Adrenal gland (tissue), 12 donors: ENCODE measurements around the gene SULF2. TPM values are rescaled to one million over a fixed set of nuclear protein-coding genes. Genes with fewer than 3 reads are reported as not detected.
A peak's percentile ranks its signal among the peaks of the same experiment; 100 is the strongest.

Experiments
- DNase-seq, 7 donors: peaks; one replicate each; pipeline ENCODE4 v3.0.0-alpha.2; 2019 to 2020
- H3K27ac ChIP-seq, 5 donors: fragments of 200-600 bp; sonication (generic) in 4 of 5; 1 replicate in 3 of 5; 2 replicates in 2 of 5; pipeline versions ENCODE4 v1.5.1 to v1.8.0; 2016 to 2020; ENCODE audit warnings: mild to moderate bottlenecking in 1 of 5
- H3K27me3 ChIP-seq: fragments of 200-600 bp; 2 replicates; pipeline ENCODE4 v1.8.0; 2021
- H3K36me3 ChIP-seq, 2 donors: fragments of 200-600 bp; replicated peaks in 1 of 2; 1 replicate in 1 of 2; 2 replicates in 1 of 2; pipeline versions ENCODE4 v1.5.1 to v1.8.0; 2018 to 2022
- H3K4me1 ChIP-seq, 2 donors: fragments of 200-600 bp; replicated peaks in 1 of 2; 1 replicate in 1 of 2; 2 replicates in 1 of 2; pipeline versions ENCODE4 v1.5.1 to v1.8.0; 2018 to 2021
- H3K4me3 ChIP-seq, 4 donors: fragments of 200-600 bp; sonication (generic) in 3 of 4; one replicate each; pipeline ENCODE4 v1.5.1; 2016 to 2018
- H3K9me3 ChIP-seq, 3 donors: fragments of 200-600 bp; sonication (generic) in 1 of 3; replicated peaks in 1 of 3; 1 replicate in 2 of 3; 2 replicates in 1 of 3; pipeline versions ENCODE4 v1.5.1 to v1.8.0; 2016 to 2021
- CTCF ChIP-seq, 6 experiments: fragments of 450-650 bp in 4 of 6; fragments of 200-600 bp in 2 of 6; sonication (generic) in 1 of 6; IDR thresholded peaks; 1 replicate in 5 of 6; 2 replicates in 1 of 6; pipeline versions ENCODE4 v1.5.1 to v1.8.0; 2016 to 2021; ENCODE audit warnings: antibody characterized with exemption in 6 of 6, mild to moderate bottlenecking in 2 of 6, moderate library complexity in 1 of 6
- POLR2A ChIP-seq, 2 donors: fragments of 450-650 bp; IDR thresholded peaks; one replicate each; pipeline ENCODE4 v1.6.1; 2017; ENCODE audit warnings: antibody characterized with exemption in 2 of 2, mild to moderate bottlenecking in 2 of 2, moderate library complexity in 1 of 2
- WGBS, 4 donors: extraction: QIAGEN DNeasy Blood & Tissue Kit in 2 of 4; methylation state at CpG; one replicate each; pipeline versions ENCODE4 v1.1.5 to v1.1.7; 2013 to 2017; 5-methylcytosine and 5-hydroxymethylcytosine counted together
- intact Hi-C, 2 donors: fragments of 100-400 bp; cut with DNase I; formaldehyde crosslinking; loops; one replicate each; pipeline versions ENCODE4 v1.14.1 to v1.15.0; 2022 to 2023
- polyA plus RNA-seq, 3 donors: library from polyadenylated mRNA; stranded (reverse); fragments of 200-250 nt in 2 of 3; fragments of 350-450 nt in 1 of 3; fragmentation: Illumina TruSeq in 1 of 3; extraction: RNeasy Lipid Tissue Mini Kit (QIAGEN cat#74804) in 1 of 3; gene quantifications; one replicate each; pipeline ENCODE4 v1.2.3, GENCODE V29; 2013 to 2014
- total RNA-seq, 9 donors: library from RNA; depleted of rRNA in 4 of 9; stranded (reverse); fragments of >200 nt in 4 of 9; fragments of 120-200 nt in 1 of 9; fragmentation: NEBNext Ultra II Directional in 1 of 9; extraction: Animal tissue kit (Norgen Biotek cat#: 25700) in 1 of 9; gene quantifications; one replicate each; pipeline versions ENCODE4 v1.1.0 to v1.2.4, GENCODE V29; 2013 to 2023
- donor health status: healthy with polysubstance abuse.
- donor health status: Bipolar disorder and iron deficiency.
- donor health status: DM: yes; HTN: yes; CAD: no.
- donor health status: DM: no; HTN: no; CAD: no.
- donor health status: DM: no; HTN: no; CAD: no.
- donor health status: DM: yes; HTN: yes; CAD: no.

SULF2 gene
- total and polyA plus RNA-seq, 12 donors, result 13.5 to 42.5 (median 25.6) TPM

- Histone ChIP-seq H3K27me3 (no peaks in the 10 kb centered on the region), H3K36me3 (no peaks in the 10 kb centered on the region), H3K4me1 (peaks cover 0 to 4% of the 10 kb centered on the region in 2 donors), H3K4me3 (no peak overlapping the region), H3K9me3 (no peaks in the 10 kb centered on the region), H3K27ac (no peak overlapping the region)
- WGBS, 4 donors, result 94 to 97% (median 96%) methylated on average over 15 to 19 of the region's 19 CpGs
- DNase-seq, result peak in 1 of 7 donors; percentile 19
- intact Hi-C loops, result no loop called here
- no peak for TF ChIP-seq POLR2A (IDR thresholded peaks at IDR 0.05)
- TF ChIP-seq CTCF (IDR thresholded peaks at IDR 0.05), result no peak
Measured at GRCh38 chr20:47666304-47666703, 119.0 kb downstream of the SULF2 start.

GRCh38 chr20:47665221-47665991 lies 119.9 kb downstream of the SULF2 start:
- Histone ChIP-seq H3K27ac (no peak overlapping the region), H3K36me3 (no peaks in the 10 kb centered on the region), H3K9me3 (no peaks in the 10 kb centered on the region), H3K27me3 (no peaks in the 10 kb centered on the region), H3K4me3 (no peak overlapping the region), H3K4me1 (peaks cover 5 to 10% of the 10 kb centered on the region in 2 donors)
- 65 to 82% (median 79%) methylated on average over 13 to 27 of the region's 27 CpGs for WGBS, 4 donors
- peak in 1 of 7 donors; percentile 50 for DNase-seq
- intact Hi-C loops, result no loop called here
- no peak for TF ChIP-seq POLR2A (IDR thresholded peaks at IDR 0.05)
- TF ChIP-seq CTCF (IDR thresholded peaks at IDR 0.05), result no peak

- intact Hi-C loops, result loop anchor here in 1 of 2 donors (5.0 kb wide), 1 partner anchor 958 kb away; no protein-coding TSS in a partner anchor
- H3K4me1 ChIP-seq, result peaks cover 6 to 16% of the 10 kb centered on the region in 2 donors
- H3K27me3 ChIP-seq, result no peaks in the 10 kb centered on the region
- H3K36me3 ChIP-seq, result no peaks in the 10 kb centered on the region
- no peak overlapping the region for H3K4me3 ChIP-seq
- TF ChIP-seq CTCF (IDR thresholded peaks at IDR 0.05) (no peak), POLR2A (IDR thresholded peaks at IDR 0.05) (no peak)
- WGBS, 4 donors, result 77 to 85% (median 80%) methylated on average over 12 of the region's 12 CpGs
- no peaks in the 10 kb centered on the region for H3K9me3 ChIP-seq
- H3K27ac ChIP-seq, result no peak overlapping the region
- peak in 1 of 7 donors; percentile 52 for DNase-seq
Measured at GRCh38 chr20:47664744-47665143, 120.5 kb downstream of the SULF2 start.

GRCh38 chr20:47664068-47664437 lies 121.2 kb downstream of the SULF2 start:
- no peak for DNase-seq
- Histone ChIP-seq H3K4me1 (peaks cover 6 to 16% of the 10 kb centered on the region in 2 donors), H3K36me3 (no peaks in the 10 kb centered on the region), H3K27ac (no peak overlapping the region), H3K4me3 (no peak overlapping the region), H3K27me3 (no peaks in the 10 kb centered on the region), H3K9me3 (no peaks in the 10 kb centered on the region)
- 91 to 100% (median 96%) methylated on average over 1 to 2 of the region's 2 CpGs; no CpG with 5 or more reads in 1 of the 4 donors for WGBS, 4 donors
- TF ChIP-seq CTCF (IDR thresholded peaks at IDR 0.05), result no peak
- no peak for TF ChIP-seq POLR2A (IDR thresholded peaks at IDR 0.05)
- intact Hi-C loops, result loop anchor here in 1 of 2 donors (5.0 kb wide), 1 partner anchor 958 kb away; no protein-coding TSS in a partner anchor
